Hypothalamus (tissue), 51 donors: ENCODE measurements around the gene HSP90B1.

Experiments used
- DNase-seq, 51 donors: peaks; one replicate each; lab custom pipeline; 2025; lab: John Stamatoyannopoulos, UW

The HSP90B1 gene

GRCh38 chr12:103966736-103967135, 36.5 kb downstream of the HSP90B1 start:
- no peak for DNase-seq

DNA sequence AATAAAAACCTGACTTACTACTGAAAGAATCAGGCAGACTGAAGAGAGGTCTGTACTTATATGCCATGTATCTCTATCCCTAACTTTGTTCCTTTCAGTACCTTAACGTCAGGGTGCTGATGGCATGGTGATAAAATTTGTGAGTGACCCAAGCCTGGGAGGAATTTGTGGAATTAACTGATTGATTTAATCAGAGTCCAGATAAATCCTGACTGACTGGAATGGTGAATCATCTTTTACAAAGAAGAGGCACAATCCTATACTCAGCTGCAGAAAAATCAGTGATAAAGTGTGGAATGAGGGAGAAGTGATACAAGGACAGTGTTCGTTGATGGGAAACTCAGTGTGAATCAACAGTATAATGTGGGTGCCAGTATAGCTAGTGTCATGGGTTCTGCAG, 39.2 kb downstream of the HSP90B1 start:
- no peak for DNase-seq

- DNase-seq, result no peak
Measured at GRCh38 chr12:103973909-103974308, 43.7 kb downstream of the HSP90B1 start.

- DNase-seq, result no peak
Measured at GRCh38 chr12:103975368-103975767, 45.2 kb downstream of the HSP90B1 start.

DNA sequence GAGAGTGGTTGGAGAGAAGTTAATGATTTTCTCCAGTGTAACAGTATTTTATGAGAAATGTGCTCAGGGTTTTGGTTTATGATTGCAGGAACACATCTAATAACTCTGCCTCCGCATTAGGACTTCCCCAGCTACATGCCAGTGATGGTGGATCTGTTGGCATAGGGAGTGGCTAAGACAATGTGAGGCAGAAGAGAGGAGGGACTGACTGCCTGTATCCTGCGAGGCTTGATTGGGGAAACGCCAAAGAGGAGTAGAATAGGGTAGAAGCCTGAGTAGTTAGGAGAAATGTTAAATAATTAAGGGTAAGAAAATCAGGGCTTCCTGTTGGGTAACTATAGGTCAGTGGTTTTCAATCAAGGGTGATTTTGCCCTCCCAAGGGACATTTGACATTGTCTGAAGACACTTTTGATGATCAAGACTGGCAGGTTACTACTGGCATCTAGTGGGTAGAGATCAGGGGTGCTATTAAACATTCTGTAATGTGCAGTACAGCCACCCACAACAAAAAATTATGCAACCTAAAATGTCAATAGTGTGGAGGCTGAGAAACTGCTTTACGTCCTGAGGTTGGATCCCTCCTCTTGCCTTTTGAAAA, 48.3 kb downstream of the HSP90B1 start:
- DNase-seq, result no peak

DNA sequence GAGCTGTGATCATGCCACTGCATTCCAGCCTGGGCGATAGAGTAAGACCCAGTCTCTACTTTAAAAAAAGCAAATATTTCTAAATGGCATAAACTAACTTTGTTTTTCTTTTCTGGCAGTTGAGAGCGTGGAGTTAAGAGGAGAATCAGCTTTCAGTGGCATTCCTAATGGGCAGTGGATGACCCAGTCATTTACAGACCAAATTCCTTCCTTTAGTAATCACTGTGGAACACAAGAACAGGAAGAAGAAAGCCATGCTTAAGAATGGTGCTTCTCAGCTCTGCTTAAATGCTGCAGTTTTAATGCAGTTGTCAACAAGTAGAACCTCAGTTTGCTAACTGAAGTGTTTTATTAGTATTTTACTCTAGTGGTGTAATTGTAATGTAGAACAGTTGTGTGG, 56.6 kb downstream of the HSP90B1 start:
- DNase-seq, result no peak

DNA sequence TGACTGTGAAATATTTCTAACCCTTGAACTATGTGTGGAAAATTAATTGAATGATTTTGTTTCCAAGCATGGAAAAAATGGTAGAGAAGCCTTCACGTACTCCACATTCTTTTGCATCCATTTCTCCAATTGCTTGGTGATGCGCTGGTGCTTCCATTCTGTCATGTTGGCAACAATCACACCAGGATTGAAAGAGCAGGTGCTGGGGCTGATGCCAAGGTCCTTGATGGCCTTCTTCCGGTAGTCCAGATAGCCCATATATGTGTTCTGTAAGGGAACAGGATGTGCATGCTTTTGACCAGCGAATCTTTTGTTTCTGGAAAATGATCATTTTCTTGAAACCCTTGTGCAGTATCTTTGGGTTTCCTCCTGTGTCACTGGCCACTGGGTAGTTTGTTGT, 64.0 kb downstream of the HSP90B1 start:
- DNase-seq, result no peak

DNA sequence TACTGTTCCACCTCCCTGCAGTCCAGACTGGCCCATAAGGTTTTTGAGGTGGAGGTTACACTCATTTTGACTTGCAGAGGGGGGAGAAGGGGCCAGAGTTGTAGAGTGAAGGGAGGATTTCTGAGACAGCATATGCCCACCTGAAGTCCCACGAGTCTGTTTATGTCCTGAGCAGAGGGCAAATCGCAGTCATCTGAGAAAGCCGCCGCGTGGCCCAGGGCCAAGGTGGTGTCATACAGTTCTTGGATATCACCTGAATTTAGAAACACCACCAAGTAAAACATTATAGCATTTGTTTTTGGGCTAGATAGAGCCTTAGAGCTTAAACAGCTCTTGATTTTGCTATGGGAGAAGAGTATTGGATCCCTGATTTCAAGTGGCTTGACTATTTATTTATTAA, 66.4 kb downstream of the HSP90B1 start:
- no peak for DNase-seq

DNA sequence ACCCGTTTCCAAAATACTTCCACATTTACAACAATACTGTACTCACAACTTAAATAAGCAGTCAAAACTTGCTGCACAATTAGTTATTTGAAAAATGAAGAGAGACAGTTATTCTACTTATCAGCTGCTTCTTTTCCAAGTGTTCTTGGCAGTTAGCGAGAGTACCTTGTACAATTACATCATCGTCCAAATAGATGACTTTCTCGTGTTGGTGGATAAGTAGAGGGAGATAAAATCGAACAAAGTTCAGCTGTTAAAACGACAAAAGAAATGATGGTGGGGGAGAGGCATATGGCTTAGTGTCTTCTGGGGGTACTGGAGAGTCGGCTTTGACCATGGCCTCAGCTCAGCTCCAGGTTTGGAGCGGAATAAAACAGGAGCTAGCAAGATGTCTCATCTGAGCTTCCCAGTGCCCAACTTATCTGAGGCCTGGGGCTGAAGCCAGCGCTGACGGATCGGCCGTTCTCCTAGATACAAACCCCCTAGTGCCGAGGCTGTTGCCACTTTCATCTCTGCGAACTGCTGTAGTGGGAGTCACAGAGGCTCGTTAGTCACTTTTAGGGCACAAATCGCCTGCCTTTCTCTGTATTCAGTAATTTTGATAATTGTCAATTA, 67.2 kb downstream of the HSP90B1 start:
- no peak for DNase-seq
